Skin epidermis (tissue), 12 donors: ENCODE data around the gene ZNF236.

Source experiments
- H3K27ac ChIP-seq, 21 experiments: fragments of 200-600 bp; sonication (generic) in 11 of 21; one replicate each; pipeline ENCODE4 v1.5.0; 2020; ENCODE audit warnings: mild to moderate bottlenecking in 3 of 21, inconsistent platforms in 2 of 21, moderate library complexity in 2 of 21
- H3K4me3 ChIP-seq, 7 experiments: fragments of 200-600 bp; sonication (generic) in 2 of 7; one replicate each; pipeline ENCODE4 v1.5.0; 2020; ENCODE audit warnings: inconsistent platforms in 2 of 7, mild to moderate bottlenecking in 2 of 7, moderate library complexity in 1 of 7

The ZNF236 gene

DNA sequence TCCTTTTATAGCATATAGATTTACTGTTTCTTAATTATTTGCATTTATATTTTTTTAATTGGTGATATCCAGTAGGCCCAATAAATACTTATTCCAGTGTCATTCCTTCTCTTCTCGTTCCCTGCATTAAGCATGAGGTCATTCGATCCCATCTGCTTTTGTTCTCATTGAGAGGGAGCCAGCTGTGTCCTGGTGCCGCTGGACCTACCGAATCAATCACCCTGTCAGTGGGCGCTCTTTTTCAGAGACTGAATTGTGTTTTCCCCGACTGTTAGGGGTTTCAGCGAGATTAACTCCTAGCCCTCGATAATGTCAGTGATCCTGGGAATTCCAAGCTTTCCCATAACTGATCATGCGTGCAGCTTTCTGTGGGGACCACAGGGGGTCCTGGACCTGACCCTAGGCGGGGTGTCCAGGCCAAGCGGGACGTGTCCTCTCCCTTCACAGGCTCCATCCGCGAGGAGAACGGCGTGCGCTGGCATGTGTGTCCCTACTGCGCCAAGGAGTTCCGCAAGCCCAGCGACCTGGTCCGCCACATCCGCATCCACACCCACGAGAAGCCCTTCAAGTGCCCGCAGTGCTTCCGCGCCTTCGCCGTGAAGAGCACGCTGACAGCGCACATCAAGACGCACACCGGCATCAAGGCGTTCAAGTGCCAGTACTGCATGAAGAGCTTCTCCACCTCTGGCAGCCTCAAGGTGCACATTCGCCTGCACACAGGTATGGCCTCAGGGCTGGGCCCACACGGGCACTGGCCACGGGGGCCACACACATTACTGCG lies 72.4 kb downstream of the ZNF236 start:
- no peak overlapping the region for H3K4me3 ChIP-seq
- no peak overlapping the region for H3K27ac ChIP-seq

DNA sequence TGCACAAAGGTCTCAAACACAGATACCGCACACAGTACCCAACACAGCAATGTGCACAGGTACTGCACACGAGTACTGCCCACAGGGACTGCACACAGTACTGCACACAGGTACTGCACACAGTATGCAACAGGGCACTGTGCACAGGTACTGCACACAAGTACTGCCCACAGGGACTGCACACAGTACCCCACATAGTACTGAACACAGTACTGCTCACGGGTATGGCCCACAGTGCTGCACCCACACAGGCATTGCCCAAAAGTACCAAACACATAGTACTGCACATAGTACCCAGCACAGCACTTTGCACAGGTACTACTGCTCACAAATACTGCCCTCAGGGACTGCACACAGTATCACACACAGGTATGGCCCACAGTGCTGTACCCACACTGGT lies 73.1 kb downstream of the ZNF236 start:
- Histone ChIP-seq H3K4me3 (no peak overlapping the region), H3K27ac (no peak overlapping the region)

DNA sequence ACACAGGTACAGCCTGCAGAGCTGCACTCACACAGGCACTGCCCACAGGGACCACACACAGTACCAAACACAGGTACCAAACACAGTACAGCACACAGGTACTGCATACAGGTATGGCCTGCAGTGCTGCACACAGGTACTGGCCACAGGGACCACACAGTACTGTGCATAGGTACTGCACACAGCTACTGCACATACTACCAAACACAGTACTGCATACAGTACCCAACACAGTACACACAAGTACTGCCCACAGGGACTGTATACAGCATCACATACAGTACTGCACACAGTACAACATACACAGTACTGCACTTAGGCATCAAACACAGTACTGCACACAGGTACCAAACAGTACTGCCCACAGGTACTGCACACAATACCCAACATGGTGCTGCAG lies 74.3 kb downstream of the ZNF236 start:
- no peak overlapping the region for H3K4me3 ChIP-seq
- no peak overlapping the region for H3K27ac ChIP-seq

DNA sequence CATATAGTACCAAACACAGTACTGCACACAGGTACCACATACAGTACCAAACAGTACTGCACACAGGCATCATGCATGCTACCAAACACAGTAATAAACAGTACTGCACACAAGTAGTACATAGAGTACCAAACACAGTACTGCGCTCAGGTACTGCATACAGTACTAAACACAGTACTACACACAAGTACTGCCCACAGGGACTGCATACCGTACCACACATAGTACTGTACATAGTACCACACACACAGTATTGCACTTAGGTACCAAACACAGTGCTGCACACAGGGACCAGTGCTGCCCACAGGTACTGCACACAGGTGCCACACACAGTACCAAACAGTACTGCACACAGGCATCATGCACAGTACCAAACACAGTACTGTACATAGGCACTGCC lies 74.9 kb downstream of the ZNF236 start:
- Histone ChIP-seq H3K27ac (no peak overlapping the region), H3K4me3 (no peak overlapping the region)

DNA sequence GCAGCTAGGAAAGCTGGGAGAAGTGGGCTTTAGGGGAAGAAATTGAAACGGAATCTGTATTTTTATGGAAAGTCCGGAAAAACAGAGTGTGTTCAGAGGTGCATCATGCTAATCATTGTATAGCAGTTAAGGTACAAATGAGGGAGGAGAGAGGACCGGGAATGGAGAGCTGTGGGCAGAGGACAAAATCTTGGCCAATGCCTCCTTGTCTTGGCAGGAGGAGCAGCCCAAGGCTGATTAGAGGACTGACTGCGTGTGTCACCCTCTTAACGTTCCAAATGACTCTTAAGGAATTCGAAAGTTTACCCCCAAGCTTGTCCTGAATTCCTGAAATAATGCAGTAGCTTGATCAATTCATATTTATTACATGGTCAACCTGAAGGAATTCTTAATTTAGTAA lies 81.0 kb downstream of the ZNF236 start:
- Histone ChIP-seq H3K27ac (no peak overlapping the region), H3K4me3 (no peak overlapping the region)

DNA sequence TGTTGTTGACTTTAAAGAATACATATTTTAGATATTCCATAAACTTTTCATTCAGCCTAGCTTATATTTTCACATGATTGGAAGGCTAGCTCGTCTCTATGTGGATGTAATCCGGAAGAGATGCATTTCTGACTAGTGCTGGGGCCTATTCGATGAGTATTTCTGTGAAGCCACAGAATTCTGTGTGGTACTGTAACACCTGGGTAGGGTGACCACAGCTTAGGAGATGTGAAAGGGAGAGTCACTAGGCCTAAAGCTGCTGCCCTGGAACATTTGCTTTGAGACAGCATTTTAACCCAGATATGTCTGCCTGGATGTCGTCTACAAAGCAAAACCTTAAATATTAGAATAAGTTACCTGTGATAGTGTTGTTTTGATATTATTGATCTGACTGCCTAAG lies 83.5 kb downstream of the ZNF236 start:
- no peak overlapping the region for H3K4me3 ChIP-seq
- no peak overlapping the region for H3K27ac ChIP-seq

DNA sequence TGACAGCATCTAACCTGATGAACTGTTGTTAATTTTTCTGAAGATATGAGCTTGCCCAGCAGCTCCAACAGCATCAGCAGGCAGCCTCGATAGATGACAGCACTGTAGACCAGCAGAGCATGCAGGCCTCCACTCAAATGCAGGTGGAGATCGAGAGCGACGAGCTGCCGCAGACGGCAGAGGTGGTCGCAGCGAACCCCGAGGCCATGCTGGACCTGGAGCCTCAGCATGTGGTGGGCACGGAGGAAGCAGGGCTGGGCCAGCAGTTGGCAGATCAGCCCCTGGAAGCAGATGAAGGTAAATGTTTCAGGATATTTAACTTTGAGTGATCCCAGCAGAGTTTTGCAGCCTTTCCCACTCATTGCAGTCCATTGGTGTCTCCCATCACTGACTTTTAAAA lies 85.9 kb downstream of the ZNF236 start:
- H3K27ac ChIP-seq: no peak overlapping the region
- H3K4me3 ChIP-seq: no peak overlapping the region

DNA sequence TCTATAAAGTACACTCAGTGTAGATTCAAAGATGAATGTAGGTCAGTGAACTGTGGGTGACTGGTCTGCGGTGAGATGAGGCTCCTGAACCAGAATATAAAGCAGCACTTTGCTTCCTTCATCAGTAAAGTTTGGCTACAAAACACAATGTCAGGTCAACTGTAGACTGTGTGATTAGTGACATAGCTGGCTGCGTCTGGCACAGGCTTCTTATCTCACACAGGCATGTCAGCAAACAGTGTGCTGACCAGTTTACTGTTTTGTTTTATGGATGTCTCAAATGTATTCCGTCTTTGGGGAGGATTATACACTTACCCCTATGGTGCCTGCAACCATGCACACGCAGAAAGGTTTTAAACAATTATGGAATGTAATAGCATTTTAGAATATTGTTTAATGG lies 87.1 kb downstream of the ZNF236 start:
- no peak overlapping the region for H3K27ac ChIP-seq
- no peak overlapping the region for H3K4me3 ChIP-seq

DNA sequence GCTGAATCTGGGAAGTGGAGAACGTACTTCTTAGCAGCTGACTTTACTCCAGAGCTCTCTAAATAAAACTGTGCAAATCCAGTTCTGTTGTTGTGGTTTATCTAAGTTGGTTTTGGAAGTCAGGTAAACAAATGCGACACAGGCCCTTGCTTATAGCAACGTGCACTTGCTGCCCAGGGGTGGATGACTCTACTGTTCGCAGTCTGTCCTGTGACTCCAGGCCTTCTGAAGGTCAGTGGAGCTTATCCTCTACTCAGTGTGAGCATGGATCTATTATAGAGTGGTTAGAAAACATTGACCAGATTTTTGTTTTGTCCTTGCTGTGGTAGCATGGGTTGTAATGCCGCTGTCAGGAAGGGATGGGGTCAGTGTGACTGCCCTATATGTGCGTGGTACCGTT lies 89.1 kb downstream of the ZNF236 start:
- Histone ChIP-seq H3K27ac (no peak overlapping the region), H3K4me3 (no peak overlapping the region)

DNA sequence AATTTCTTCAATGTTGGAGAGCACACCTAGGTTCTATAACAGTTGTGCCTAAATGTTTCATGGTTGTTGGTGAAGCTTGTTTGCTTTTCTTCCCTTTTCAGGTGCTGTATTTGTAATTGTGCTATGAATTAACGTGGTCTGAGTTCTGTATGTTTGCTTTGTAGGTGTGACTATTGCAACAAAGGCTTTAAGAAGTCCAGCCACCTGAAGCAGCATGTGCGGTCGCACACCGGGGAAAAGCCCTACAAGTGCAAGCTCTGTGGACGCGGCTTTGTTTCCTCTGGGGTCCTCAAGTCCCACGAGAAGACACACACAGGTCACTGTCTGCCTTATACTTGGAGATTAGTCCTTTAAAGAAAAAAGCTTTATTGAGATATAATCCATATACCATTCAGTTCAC lies 91.2 kb downstream of the ZNF236 start:
- Histone ChIP-seq H3K27ac (no peak overlapping the region), H3K4me3 (no peak overlapping the region)

DNA sequence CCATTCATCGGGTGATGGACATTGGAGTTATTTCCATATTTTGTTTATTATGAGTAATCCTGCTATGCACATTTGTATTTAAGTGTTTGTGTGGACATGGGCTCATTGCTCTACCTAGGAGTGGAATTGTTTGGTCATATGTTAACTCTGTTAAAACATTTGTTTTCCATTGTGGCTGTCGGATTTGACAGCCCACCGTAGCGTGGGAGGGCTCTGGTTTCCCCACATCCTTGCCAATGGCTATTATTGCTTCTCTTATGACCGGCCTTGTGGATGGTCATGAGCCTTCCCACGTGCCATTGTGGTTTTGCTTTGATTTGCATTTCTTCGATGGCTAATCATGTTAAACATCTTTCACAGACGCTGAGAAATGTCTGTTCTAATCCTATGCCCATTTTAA lies 92.0 kb downstream of the ZNF236 start:
- Histone ChIP-seq H3K4me3 (no peak overlapping the region), H3K27ac (no peak overlapping the region)

DNA sequence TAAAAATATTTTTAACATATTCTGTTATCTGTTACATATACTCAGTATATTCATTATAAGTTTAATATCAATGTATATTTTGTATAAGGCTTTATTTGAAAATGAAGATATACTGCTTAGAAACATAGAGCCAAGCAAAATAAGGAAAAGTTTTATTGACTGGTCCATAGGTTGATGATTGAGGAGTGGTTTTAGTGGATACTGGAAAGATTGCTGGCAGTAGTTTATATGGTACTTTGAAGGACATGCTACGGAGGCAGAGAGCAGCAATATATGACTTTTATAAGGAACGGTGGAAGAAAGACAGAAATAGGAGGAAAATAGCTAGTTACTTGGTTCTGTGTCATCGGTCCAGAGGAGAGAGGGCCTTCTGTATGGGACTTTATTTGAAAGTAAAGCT lies 92.4 kb downstream of the ZNF236 start:
- Histone ChIP-seq H3K27ac (no peak overlapping the region), H3K4me3 (no peak overlapping the region)

DNA sequence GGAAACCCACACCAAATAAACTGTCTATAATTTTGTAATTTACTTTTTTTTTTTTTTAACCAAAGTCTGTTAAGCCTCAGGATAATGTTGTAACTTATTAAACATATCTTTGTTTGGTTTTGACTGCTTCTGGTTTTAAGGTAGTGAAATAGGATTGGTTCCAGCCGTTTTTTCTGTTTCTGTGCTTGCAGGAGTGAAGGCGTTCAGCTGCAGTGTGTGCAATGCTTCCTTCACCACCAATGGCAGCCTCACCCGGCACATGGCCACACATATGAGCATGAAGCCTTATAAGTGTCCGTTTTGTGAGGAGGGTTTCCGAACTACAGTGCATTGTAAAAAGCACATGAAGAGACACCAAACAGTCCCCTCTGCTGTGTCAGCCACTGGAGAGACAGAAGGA lies 93.1 kb downstream of the ZNF236 start:
- H3K27ac ChIP-seq: no peak overlapping the region
- H3K4me3 ChIP-seq: no peak overlapping the region

DNA sequence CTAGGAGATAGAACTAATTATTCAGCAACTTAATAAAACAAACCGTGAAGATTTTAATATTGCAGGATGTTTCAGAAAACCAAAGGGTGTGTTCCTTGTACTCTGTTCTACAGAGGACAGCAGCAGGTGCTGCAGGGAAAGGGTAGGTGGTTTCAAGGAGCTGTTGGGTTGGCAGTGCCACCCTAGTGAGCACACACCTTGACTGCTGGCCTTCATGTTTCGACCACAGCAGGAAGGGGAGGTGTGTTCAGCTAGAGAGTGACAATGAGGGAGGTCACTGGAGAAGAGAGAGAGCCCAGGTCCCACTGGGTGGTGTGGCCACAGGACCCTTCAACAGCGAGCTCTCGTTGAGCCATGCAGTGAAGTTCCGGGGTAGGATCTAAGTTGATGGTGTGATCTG lies 98.6 kb downstream of the ZNF236 start:
- no peak overlapping the region for H3K4me3 ChIP-seq
- H3K27ac ChIP-seq: no peak overlapping the region

DNA sequence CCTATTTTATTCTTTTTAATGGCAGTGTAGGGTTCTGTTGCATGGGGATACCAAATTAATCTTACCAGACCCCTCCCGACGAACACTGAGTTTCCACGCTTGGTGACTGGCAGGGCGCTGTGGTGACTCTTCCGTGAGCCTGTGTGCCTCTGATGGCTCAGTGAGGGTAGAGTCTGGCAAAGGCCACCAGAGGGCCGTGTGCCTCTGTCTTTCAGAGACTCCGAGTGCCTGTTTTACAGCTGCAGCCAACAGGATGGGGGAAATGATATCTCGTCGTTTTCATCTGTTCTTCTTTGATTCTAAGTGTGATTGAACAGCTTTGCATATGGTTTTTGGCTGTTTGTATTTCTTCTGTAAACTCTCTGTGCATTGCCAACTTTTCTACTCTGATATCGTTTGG lies 99.8 kb downstream of the ZNF236 start:
- H3K4me3 ChIP-seq: no peak overlapping the region
- no peak overlapping the region for H3K27ac ChIP-seq

DNA sequence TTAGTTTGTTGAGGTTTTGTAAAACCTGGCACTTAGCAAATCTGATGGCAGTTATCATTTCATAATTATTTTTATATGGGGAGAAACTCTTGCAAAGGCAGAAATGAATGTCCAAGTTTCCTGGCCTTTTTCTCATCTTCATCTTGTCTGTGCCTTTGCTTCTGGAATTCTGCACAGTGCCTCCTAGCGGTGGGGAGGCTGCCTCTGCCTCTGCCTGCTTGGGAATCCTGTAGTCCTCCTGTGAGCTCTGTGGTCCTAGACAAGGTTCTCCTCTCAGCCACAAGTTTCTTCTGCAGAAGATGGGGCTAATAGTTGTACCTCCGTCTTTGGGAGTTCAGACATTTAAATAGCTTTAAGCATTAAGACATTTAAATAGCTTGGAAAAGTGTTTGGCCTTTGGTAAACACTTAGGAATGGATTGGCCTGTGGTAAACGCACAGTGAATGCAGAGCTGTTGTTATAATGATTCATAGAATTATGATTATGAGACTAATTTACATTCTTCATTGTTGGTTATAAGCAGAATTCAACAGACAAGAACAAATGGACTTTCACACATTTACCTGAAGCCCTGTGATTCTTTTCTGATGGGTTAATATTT lies 101.2 kb downstream of the ZNF236 start:
- H3K4me3 ChIP-seq: no peak overlapping the region
- H3K27ac ChIP-seq: no peak overlapping the region

DNA sequence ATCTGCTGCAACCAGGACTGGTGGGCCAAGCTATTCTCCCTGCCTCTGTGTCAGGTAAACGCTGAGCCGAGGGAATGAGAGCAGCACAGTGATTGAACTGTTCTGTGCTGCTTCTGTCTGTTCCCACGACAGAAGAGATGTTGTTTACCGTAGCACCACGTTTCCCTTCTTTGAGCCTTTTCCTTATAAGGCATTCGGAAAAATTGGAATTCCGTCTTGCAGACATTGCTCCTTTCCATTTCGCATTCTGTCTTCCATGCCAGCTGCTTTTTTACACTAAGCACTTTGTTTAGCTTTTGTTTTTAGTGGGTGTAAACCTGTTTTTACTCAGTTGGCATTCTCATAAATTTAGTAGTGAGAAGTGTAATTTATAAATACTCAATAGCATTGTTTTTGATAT lies 103.1 kb downstream of the ZNF236 start:
- no peak overlapping the region for H3K4me3 ChIP-seq
- no peak overlapping the region for H3K27ac ChIP-seq

DNA sequence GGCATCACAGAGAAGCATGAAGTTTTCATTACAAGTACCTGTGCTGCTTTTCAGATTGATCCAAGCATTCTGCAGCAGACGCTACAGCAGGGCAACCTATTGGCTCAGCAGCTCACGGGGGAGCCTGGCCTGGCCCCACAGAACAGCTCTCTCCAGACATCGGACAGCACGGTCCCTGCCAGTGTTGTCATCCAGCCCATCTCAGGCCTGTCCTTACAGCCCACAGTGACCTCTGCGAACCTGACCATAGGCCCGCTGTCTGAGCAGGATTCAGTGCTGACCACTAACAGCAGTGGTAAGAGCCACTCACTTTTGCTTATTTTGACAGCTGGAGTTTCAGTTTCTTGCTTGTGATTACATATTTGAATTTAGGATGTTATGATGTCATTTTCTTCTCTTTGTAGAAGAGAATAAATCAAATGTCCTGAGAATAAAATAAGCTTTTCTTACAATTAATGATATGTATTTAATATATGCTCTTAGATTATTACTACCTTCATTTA lies 104.9 kb downstream of the ZNF236 start:
- Histone ChIP-seq H3K4me3 (no peak overlapping the region), H3K27ac (no peak overlapping the region)

DNA sequence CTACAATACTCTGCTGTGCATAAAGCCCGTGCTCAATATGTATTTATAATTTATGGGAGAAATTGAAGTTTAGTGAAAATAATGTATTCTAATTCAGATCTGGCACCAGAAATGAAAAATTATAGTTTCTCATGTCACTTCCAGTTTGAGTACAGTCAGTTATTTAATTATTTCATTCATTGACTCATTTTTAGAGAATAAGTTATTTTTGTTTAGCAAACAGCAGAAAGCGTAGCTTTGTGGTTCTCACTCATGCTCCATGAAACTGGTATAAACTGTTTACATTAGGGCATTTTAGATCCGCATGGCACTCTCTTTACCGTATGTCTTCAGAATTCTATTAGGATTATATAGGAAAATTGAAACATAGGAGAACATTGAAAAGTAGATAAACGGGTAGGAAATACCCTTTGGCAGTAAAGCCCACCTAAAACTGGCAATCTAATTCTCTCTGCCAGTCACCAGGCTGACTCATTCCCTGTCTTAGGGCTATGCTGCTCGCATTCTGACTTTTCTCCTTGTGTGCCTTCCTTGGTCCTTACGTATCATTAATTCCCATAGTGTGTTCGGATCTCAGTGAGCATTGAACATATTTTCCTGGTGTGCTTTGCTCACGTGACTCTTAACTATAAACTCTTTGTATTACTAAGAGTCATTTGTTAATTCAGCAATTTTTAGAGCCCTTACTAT lies 106.0 kb downstream of the ZNF236 start:
- Histone ChIP-seq H3K27ac (no peak overlapping the region), H3K4me3 (no peak overlapping the region)

DNA sequence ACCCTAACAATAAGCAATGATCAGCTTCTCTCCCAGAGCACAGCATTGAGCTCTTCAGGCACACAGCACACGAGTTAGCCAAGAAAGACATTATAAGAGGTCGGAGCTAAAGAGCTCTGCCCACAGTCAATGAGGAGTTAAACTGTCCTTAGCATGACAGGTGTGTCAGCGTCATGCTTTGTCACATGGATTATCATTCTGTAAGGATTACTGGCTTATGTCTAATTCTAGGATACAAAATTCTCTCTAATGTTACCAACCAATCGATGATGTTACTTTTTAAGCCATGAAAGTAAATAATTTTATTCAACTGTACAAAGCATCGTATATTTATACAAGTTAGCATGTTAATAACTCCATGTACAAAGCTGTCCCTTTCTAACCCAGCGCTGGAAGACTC lies 108.8 kb downstream of the ZNF236 start:
- no peak overlapping the region for H3K4me3 ChIP-seq
- H3K27ac ChIP-seq: no peak overlapping the region
